ENCODE data around the gene AAR2.

The AAR2 gene

GRCh38 chr20:36235892-36236785 lies at the start of gene AAR2:
Gene AAR2 (plus strand): TSS chr20:36236478. CDS start chr20:36239869, 3,391 bp downstream.
- Mint-ChIP-seq H3K36me3 (ENCODE audit: low read depth) (peaks cover 11% of the 10 kb centered on the region), H3K4me3 (peak within 1 kb of the TSS; percentile 87), H3K4me1 (ENCODE audit: low read depth) (peaks cover 16% of the 10 kb centered on the region), H3K27me3 (ENCODE audit: low read depth) (no peaks in the 10 kb centered on the region), H3K27ac (peak within 1 kb of the TSS; percentile 92), H3K9me3 (no peaks in the 10 kb centered on the region)

GRCh38 chr20:36193977-36194712 lies 42.1 kb upstream of the AAR2 start:
- Mint-ChIP-seq H3K27me3 (ENCODE audit: low read depth) (peaks cover 10% of the 10 kb centered on the region), H3K27ac (no peak overlapping the region), H3K36me3 (ENCODE audit: low read depth) (no peaks in the 10 kb centered on the region), H3K9me3 (no peaks in the 10 kb centered on the region), H3K4me1 (ENCODE audit: low read depth) (no peaks in the 10 kb centered on the region), H3K4me3 (no peak overlapping the region)

GRCh38 chr20:36196676-36197075 lies 39.6 kb upstream of the AAR2 start:
- H3K9me3 Mint-ChIP-seq, result no peaks in the 10 kb centered on the region
- H3K4me3 Mint-ChIP-seq, result no peak overlapping the region
- H3K36me3 Mint-ChIP-seq (ENCODE audit: low read depth), result no peaks in the 10 kb centered on the region
- peaks cover 10% of the 10 kb centered on the region for H3K27me3 Mint-ChIP-seq (ENCODE audit: low read depth)
- no peak overlapping the region for H3K27ac Mint-ChIP-seq
- no peaks in the 10 kb centered on the region for H3K4me1 Mint-ChIP-seq (ENCODE audit: low read depth)

- Mint-ChIP-seq H3K4me3 (no peak overlapping the region), H3K9me3 (no peaks in the 10 kb centered on the region), H3K36me3 (ENCODE audit: low read depth) (no peaks in the 10 kb centered on the region), H3K27ac (no peak overlapping the region), H3K27me3 (ENCODE audit: low read depth) (peaks cover 10% of the 10 kb centered on the region), H3K4me1 (ENCODE audit: low read depth) (no peaks in the 10 kb centered on the region)
These were observed 39.0 kb upstream of the AAR2 start for GRCh38 chr20:36197271-36197670.

- H3K27me3 Mint-ChIP-seq (ENCODE audit: low read depth), result peaks cover 10% of the 10 kb centered on the region
- H3K4me3 Mint-ChIP-seq, result no peak overlapping the region
- peaks cover 2% of the 10 kb centered on the region for H3K4me1 Mint-ChIP-seq (ENCODE audit: low read depth)
- H3K36me3 Mint-ChIP-seq (ENCODE audit: low read depth), result no peaks in the 10 kb centered on the region
- H3K27ac Mint-ChIP-seq, result no peak overlapping the region
- H3K9me3 Mint-ChIP-seq, result no peaks in the 10 kb centered on the region
These were observed 36.7 kb upstream of the AAR2 start for GRCh38 chr20:36199345-36200257.

- H3K27me3 Mint-ChIP-seq (ENCODE audit: low read depth), result peaks cover 16% of the 10 kb centered on the region
- H3K36me3 Mint-ChIP-seq (ENCODE audit: low read depth), result no peaks in the 10 kb centered on the region
- H3K4me1 Mint-ChIP-seq (ENCODE audit: low read depth), result peaks cover 2% of the 10 kb centered on the region
- no peaks in the 10 kb centered on the region for H3K9me3 Mint-ChIP-seq
- H3K27ac Mint-ChIP-seq, result no peak overlapping the region
- H3K4me3 Mint-ChIP-seq, result no peak overlapping the region
These were observed 35.8 kb upstream of the AAR2 start for GRCh38 chr20:36200451-36200850.

GRCh38 chr20:36201198-36201597 lies 35.1 kb upstream of the AAR2 start:
- no peak overlapping the region for H3K4me3 Mint-ChIP-seq
- H3K36me3 Mint-ChIP-seq (ENCODE audit: low read depth), result no peaks in the 10 kb centered on the region
- H3K9me3 Mint-ChIP-seq, result no peaks in the 10 kb centered on the region
- H3K27me3 Mint-ChIP-seq (ENCODE audit: low read depth), result peaks cover 12% of the 10 kb centered on the region
- H3K27ac Mint-ChIP-seq, result no peak overlapping the region
- peaks cover 2% of the 10 kb centered on the region for H3K4me1 Mint-ChIP-seq (ENCODE audit: low read depth)

- H3K36me3 Mint-ChIP-seq (ENCODE audit: low read depth), result no peaks in the 10 kb centered on the region
- peaks cover 6% of the 10 kb centered on the region for H3K27me3 Mint-ChIP-seq (ENCODE audit: low read depth)
- H3K9me3 Mint-ChIP-seq, result no peaks in the 10 kb centered on the region
- peaks cover 2% of the 10 kb centered on the region for H3K4me1 Mint-ChIP-seq (ENCODE audit: low read depth)
- H3K27ac Mint-ChIP-seq, result no peak overlapping the region
- no peak overlapping the region for H3K4me3 Mint-ChIP-seq
These were observed 33.4 kb upstream of the AAR2 start for GRCh38 chr20:36202891-36203338.

- no peaks in the 10 kb centered on the region for H3K9me3 Mint-ChIP-seq
- H3K36me3 Mint-ChIP-seq (ENCODE audit: low read depth), result no peaks in the 10 kb centered on the region
- peaks cover 6% of the 10 kb centered on the region for H3K27me3 Mint-ChIP-seq (ENCODE audit: low read depth)
- no peak overlapping the region for H3K4me3 Mint-ChIP-seq
- peaks cover 2% of the 10 kb centered on the region for H3K4me1 Mint-ChIP-seq (ENCODE audit: low read depth)
- no peak overlapping the region for H3K27ac Mint-ChIP-seq
These were observed 32.4 kb upstream of the AAR2 start for GRCh38 chr20:36203861-36204260.

- peaks cover 6% of the 10 kb centered on the region for H3K27me3 Mint-ChIP-seq (ENCODE audit: low read depth)
- no peaks in the 10 kb centered on the region for H3K9me3 Mint-ChIP-seq
- H3K4me3 Mint-ChIP-seq, result no peak overlapping the region
- peaks cover 2% of the 10 kb centered on the region for H3K4me1 Mint-ChIP-seq (ENCODE audit: low read depth)
- H3K27ac Mint-ChIP-seq, result no peak overlapping the region
- H3K36me3 Mint-ChIP-seq (ENCODE audit: low read depth), result no peaks in the 10 kb centered on the region
These were observed 31.3 kb upstream of the AAR2 start for GRCh38 chr20:36205026-36205425.

GRCh38 chr20:36206068-36206467 lies 30.2 kb upstream of the AAR2 start:
- no peaks in the 10 kb centered on the region for H3K9me3 Mint-ChIP-seq
- no peak overlapping the region for H3K4me3 Mint-ChIP-seq
- peaks cover 6% of the 10 kb centered on the region for H3K27me3 Mint-ChIP-seq (ENCODE audit: low read depth)
- peaks cover 2% of the 10 kb centered on the region for H3K4me1 Mint-ChIP-seq (ENCODE audit: low read depth)
- no peaks in the 10 kb centered on the region for H3K36me3 Mint-ChIP-seq (ENCODE audit: low read depth)
- H3K27ac Mint-ChIP-seq, result no peak overlapping the region

- Mint-ChIP-seq H3K4me3 (no peak overlapping the region), H3K9me3 (no peaks in the 10 kb centered on the region), H3K27ac (no peak overlapping the region), H3K36me3 (ENCODE audit: low read depth) (no peaks in the 10 kb centered on the region), H3K4me1 (ENCODE audit: low read depth) (peaks cover 2% of the 10 kb centered on the region), H3K27me3 (ENCODE audit: low read depth) (peaks cover 6% of the 10 kb centered on the region)
These were observed 29.6 kb upstream of the AAR2 start for GRCh38 chr20:36206641-36207040.

GRCh38 chr20:36207602-36208001 lies 28.7 kb upstream of the AAR2 start:
- no peak overlapping the region for H3K4me3 Mint-ChIP-seq
- no peaks in the 10 kb centered on the region for H3K36me3 Mint-ChIP-seq (ENCODE audit: low read depth)
- H3K4me1 Mint-ChIP-seq (ENCODE audit: low read depth), result peaks cover 2% of the 10 kb centered on the region
- peaks cover 9% of the 10 kb centered on the region for H3K27me3 Mint-ChIP-seq (ENCODE audit: low read depth)
- no peak overlapping the region for H3K27ac Mint-ChIP-seq
- H3K9me3 Mint-ChIP-seq, result no peaks in the 10 kb centered on the region

- Mint-ChIP-seq H3K4me3 (no peak overlapping the region), H3K4me1 (ENCODE audit: low read depth) (no peaks in the 10 kb centered on the region), H3K27me3 (ENCODE audit: low read depth) (peaks cover 10% of the 10 kb centered on the region), H3K27ac (no peak overlapping the region), H3K36me3 (ENCODE audit: low read depth) (no peaks in the 10 kb centered on the region), H3K9me3 (no peaks in the 10 kb centered on the region)
These were observed 28.0 kb upstream of the AAR2 start for GRCh38 chr20:36208257-36208656.

All from T-helper 1 cell treated with Interleukin-12 subunit alpha and Interleukin-12 subunit beta and Interleukin-4 antibody, amounts not matched to agents 30 μg/mL and 1 μg/mL, for 36 hours (primary cell).